ENCODE measurements around the gene CXCR5.

- TF ChIP-seq CTCF (IDR thresholded peaks at IDR 0.05) (no peak), POLR2A (IDR thresholded peaks at IDR 0.05) (no peak), EP300 (IDR thresholded peaks at IDR 0.05) (no peak)
Observed at GRCh38 chr11:118939953-118940598, 56.4 kb downstream of the CXCR5 start.

All from sigmoid colon (tissue), 4 donors.